ENCODE data around the gene CKMT2.

Gene CKMT2

DNA sequence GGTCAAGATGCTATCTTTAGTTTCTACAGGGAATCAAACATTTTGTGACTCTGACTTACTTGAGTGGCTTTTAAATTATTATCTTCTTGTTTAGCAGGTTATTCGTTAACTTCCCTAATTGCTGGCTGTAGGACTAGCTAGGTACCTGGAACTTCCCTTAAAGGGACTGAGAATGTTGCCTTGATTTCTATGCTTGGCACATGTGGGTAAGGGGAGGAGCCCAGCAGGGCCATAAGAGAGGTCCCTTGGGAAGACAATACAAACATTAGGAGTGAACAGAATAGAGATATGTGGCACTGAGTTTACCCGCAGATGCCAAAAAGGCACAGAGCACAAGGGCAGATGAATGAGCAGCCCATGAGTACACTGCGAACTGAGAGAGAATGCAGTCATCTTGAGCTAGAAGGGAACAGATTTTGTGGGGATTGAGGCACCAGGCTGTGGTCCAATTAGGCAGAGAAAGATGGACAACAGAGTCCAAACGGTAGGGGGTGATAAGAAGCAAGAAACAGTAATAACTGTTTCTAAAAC, 9.8 kb downstream of the CKMT2 start:
- H3K4me3 ChIP-seq (replicated peaks; ENCODE audit: low read depth, low read length) = no peak overlapping the region
- no peaks in the 10 kb centered on the region for H3K27me3 ChIP-seq (replicated peaks; ENCODE audit: control insufficient read depth, insufficient read depth, low read length)
- no peaks in the 10 kb centered on the region for H3K36me3 ChIP-seq (ENCODE audit: control insufficient read depth, insufficient read depth, low read length)
- DNase-seq (ENCODE audit: extremely low read depth, insufficient read length) = no peak
- TF ChIP-seq, protein P1, sequence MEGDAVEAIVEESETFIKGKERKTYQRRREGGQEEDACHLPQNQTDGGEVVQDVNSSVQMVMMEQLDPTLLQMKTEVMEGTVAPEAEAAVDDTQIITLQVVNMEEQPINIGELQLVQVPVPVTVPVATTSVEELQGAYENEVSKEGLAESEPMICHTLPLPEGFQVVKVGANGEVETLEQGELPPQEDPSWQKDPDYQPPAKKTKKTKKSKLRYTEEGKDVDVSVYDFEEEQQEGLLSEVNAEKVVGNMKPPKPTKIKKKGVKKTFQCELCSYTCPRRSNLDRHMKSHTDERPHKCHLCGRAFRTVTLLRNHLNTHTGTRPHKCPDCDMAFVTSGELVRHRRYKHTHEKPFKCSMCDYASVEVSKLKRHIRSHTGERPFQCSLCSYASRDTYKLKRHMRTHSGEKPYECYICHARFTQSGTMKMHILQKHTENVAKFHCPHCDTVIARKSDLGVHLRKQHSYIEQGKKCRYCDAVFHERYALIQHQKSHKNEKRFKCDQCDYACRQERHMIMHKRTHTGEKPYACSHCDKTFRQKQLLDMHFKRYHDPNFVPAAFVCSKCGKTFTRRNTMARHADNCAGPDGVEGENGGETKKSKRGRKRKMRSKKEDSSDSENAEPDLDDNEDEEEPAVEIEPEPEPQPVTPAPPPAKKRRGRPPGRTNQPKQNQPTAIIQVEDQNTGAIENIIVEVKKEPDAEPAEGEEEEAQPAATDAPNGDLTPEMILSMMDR (IDR thresholded peaks at IDR 0.05; ENCODE audit: insufficient read depth, low read length, poor library complexity, severe bottlenecking) = no peak

DNA sequence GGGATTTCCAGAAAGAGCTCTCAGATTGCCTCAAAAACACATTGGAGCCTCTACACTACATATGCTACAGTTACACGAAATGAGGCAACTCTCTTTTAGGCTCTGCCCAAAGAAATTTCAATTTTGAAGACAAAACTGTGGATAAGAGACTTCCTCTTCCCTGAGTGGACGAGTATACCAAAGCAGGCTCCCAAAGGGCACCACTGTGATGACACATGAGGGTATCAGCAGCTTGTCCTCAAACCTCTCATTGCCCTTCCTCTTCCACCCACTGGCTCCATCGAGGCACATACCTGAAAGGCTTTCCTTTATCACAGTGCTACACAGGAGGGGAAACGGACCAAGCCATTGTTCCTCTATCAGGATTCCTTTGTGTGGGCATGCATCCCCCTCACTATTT, 11.3 kb downstream of the CKMT2 start:
- no peaks in the 10 kb centered on the region for H3K36me3 ChIP-seq (ENCODE audit: control insufficient read depth, insufficient read depth, low read length)
- no peaks in the 10 kb centered on the region for H3K27me3 ChIP-seq (replicated peaks; ENCODE audit: control insufficient read depth, insufficient read depth, low read length)
- no peak overlapping the region for H3K4me3 ChIP-seq (replicated peaks; ENCODE audit: low read depth, low read length)
- TF ChIP-seq, protein P1 (IDR thresholded peaks at IDR 0.05; ENCODE audit: insufficient read depth, low read length, poor library complexity, severe bottlenecking) = no peak
- DNase-seq (ENCODE audit: extremely low read depth, insufficient read length) = no peak

DNA sequence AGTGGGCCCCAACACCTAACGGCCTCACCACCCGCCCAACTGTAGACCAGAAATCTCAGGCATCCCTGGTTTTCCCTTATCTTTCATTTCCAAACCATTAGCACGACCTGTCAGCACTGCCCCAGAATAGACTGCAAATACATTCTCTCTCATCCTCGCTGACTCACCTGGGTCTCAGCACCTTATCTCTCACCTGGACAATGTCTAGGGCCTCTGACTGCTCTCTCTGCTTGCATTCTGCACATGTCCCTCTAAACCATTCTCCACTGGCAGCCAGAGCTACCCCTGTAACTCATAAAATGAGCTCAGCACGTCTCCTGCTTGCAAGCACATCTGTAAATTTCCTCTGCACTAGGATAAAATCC, 12.7 kb downstream of the CKMT2 start:
- TF ChIP-seq, protein P1 (IDR thresholded peaks at IDR 0.05; ENCODE audit: insufficient read depth, low read length, poor library complexity, severe bottlenecking) = no peak
- no peak for DNase-seq (ENCODE audit: extremely low read depth, insufficient read length)
- H3K27me3 ChIP-seq (replicated peaks; ENCODE audit: control insufficient read depth, insufficient read depth, low read length) = no peaks in the 10 kb centered on the region
- H3K4me3 ChIP-seq (replicated peaks; ENCODE audit: low read depth, low read length) = no peak overlapping the region
- no peaks in the 10 kb centered on the region for H3K36me3 ChIP-seq (ENCODE audit: control insufficient read depth, insufficient read depth, low read length)

DNA sequence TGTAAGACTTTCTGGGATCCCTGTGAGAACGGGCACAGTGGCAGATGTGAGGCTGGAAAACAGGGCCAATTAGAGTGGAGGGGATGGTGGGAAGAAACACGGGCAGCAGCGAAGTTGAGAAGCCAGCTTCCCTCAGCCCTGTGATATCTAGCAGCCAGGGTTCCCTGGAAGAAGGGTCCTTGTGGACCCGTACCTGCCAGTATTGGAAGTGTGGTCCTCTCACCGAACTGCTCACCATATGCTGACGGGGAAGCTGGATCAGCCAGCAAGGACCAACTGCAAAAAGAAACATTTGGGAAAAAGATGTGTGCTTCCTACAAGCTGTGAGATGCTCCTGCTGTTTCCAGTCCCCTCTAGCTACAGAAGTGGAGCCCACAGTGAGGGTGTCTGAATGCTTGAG, 13.6 kb downstream of the CKMT2 start:
- no peaks in the 10 kb centered on the region for H3K27me3 ChIP-seq (replicated peaks; ENCODE audit: control insufficient read depth, insufficient read depth, low read length)
- no peak overlapping the region for H3K4me3 ChIP-seq (replicated peaks; ENCODE audit: low read depth, low read length)
- no peaks in the 10 kb centered on the region for H3K36me3 ChIP-seq (ENCODE audit: control insufficient read depth, insufficient read depth, low read length)
- TF ChIP-seq, protein P1 (IDR thresholded peaks at IDR 0.05; ENCODE audit: insufficient read depth, low read length, poor library complexity, severe bottlenecking) = no peak
- DNase-seq (ENCODE audit: extremely low read depth, insufficient read length) = no peak

DNA sequence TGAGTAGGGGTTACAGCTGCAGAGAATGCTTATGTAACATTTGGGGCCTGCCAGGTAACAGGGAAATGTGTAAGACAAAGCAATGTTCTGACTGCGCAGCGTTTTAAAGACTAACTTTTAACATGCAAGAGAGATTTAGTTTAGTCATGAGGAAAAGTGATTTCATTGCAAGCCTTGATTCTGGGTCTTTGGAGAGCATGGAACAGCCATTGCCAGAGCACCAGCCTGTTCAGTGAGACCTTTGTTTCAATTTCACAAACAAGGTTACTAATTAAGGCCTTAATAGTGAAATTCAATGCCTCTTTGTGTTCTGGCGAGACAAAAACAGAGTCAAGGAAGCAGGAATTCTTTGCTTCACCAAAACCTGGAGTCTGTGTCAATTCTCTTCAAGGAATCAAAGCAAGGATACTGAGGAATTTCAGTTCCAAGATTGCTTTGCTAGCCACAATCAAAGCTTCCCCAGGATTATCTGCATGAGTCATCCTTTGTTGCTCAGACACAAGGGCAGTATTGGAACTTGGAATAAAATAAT, 14.4 kb downstream of the CKMT2 start:
- Histone ChIP-seq H3K4me3 (replicated peaks; ENCODE audit: low read depth, low read length) (no peak overlapping the region), H3K36me3 (ENCODE audit: control insufficient read depth, insufficient read depth, low read length) (no peaks in the 10 kb centered on the region), H3K27me3 (replicated peaks; ENCODE audit: control insufficient read depth, insufficient read depth, low read length) (no peaks in the 10 kb centered on the region)
- TF ChIP-seq, protein P1 (IDR thresholded peaks at IDR 0.05; ENCODE audit: insufficient read depth, low read length, poor library complexity, severe bottlenecking) = no peak
- DNase-seq (ENCODE audit: extremely low read depth, insufficient read length) = no peak

DNA sequence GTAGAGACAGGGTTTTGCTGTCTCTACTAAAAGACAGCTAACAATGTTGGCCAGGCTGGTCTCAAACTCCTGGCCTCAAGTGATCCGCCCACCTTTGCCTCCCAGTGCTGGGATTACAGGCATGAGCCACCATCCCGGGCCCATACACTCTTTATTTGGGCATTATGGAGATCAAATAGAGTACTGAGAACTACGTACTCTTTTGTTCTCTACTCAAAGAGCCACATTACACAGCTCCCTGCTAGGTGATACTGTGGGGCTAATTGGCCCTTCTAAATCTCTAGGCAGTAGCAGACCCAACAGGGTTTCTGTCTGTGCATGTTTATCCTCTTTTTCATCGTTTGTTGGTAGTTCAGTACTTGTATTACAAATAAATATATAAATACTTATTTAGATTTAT, 16.1 kb downstream of the CKMT2 start:
- Histone ChIP-seq H3K4me3 (replicated peaks; ENCODE audit: low read depth, low read length) (no peak overlapping the region), H3K27me3 (replicated peaks; ENCODE audit: control insufficient read depth, insufficient read depth, low read length) (no peaks in the 10 kb centered on the region), H3K36me3 (ENCODE audit: control insufficient read depth, insufficient read depth, low read length) (no peaks in the 10 kb centered on the region)
- TF ChIP-seq, protein P1 (IDR thresholded peaks at IDR 0.05; ENCODE audit: insufficient read depth, low read length, poor library complexity, severe bottlenecking) = no peak
- no peak for DNase-seq (ENCODE audit: extremely low read depth, insufficient read length)

Measured in GM06990 (cell line).